RWPE1 (cell line): ENCODE results near the gene RALGAPA1.

Source experiments
- CTCF ChIA-PET: fragments of 350-600 bp; sonication (Branson Sonifier 250); formaldehyde crosslinking; extraction: SDS; loops from one replicate; lab custom pipeline; 2021; lab: Yijun Ruan, JAX
- POLR2A ChIA-PET: fragments of 400-600 bp; formaldehyde crosslinking; extraction: SDS; loops from one replicate; lab custom pipeline; 2020; ENCODE audit warnings: antibody characterized with exemption; ENCODE audit not compliant: low non-redundant PET; lab: Yijun Ruan, JAX
- DNase-seq: peaks from one replicate; pipeline ENCODE4 v3.0.0; 2012; ENCODE audit warnings: low spot score
- H3K27ac ChIP-seq: fragments of 450-650 bp; 2 replicates; pipeline ENCODE4 v1.5.1; 2017
- CTCF ChIP-seq: fragments of 450-650 bp; conservative IDR thresholded peaks from 2 replicates; pipeline ENCODE4 v1.5.1; 2017; ENCODE audit warnings: low read depth, mild to moderate bottlenecking

Gene RALGAPA1

GRCh38 chr14:35730871-35731270 is 78.2 kb downstream of the RALGAPA1 start:
- CTCF ChIA-PET, result no interaction called here
- H3K27ac ChIP-seq, result no peak overlapping the region
- DNase-seq, result no peak
- POLR2A ChIA-PET, result no interaction called here
- TF ChIP-seq CTCF, result no peak

GRCh38 chr14:35727764-35728163 is 81.3 kb downstream of the RALGAPA1 start:
- no peak overlapping the region for H3K27ac ChIP-seq
- POLR2A ChIA-PET, result no interaction called here
- TF ChIP-seq CTCF, result no peak
- no peak for DNase-seq
- CTCF ChIA-PET, result no interaction called here

GRCh38 chr14:35725930-35726329 is 83.2 kb downstream of the RALGAPA1 start:
- TF ChIP-seq CTCF, result no peak
- no peak for DNase-seq
- H3K27ac ChIP-seq, result no peak overlapping the region
- CTCF ChIA-PET, result interaction anchor here (0.9 kb wide), 1 partner anchor 92 kb away, joined by 3 read pairs; no protein-coding TSS in a partner anchor
- POLR2A ChIA-PET, result no interaction called here

- ChIA-PET CTCF (interaction anchor here (0.7 to 0.8 kb wide), 2 partner anchors 30 to 483 kb away, joined by 4 read pairs; no protein-coding TSS in a partner anchor), POLR2A (no interaction called here)
- DNase-seq, result no peak
- H3K27ac ChIP-seq, result no peak overlapping the region
- no peak for TF ChIP-seq CTCF
These were observed 94.0 kb downstream of the RALGAPA1 start for GRCh38 chr14:35715079-35715478.

- ChIA-PET CTCF (no interaction called here), POLR2A (no interaction called here)
- no peak for TF ChIP-seq CTCF
- no peak overlapping the region for H3K27ac ChIP-seq
- no peak for DNase-seq
These were observed 96.6 kb downstream of the RALGAPA1 start for GRCh38 chr14:35712466-35712865.

GRCh38 chr14:35708062-35708461 is 101.0 kb downstream of the RALGAPA1 start:
- no peak overlapping the region for H3K27ac ChIP-seq
- ChIA-PET POLR2A (no interaction called here), CTCF (no interaction called here)
- DNase-seq, result no peak
- TF ChIP-seq CTCF, result no peak
